Peyer's patch (tissue), 4 donors: ENCODE data around the gene TCF21. TPM values are rescaled to one million over a fixed set of nuclear protein-coding genes. Genes with fewer than 3 reads are reported as not detected.

Source experiments
- DNase-seq, 3 donors: peaks; one replicate each; pipeline ENCODE4 v3.0.0-alpha.2; 2017 to 2019
- H3K27ac ChIP-seq, 4 donors: fragments of 200-600 bp; sonication (generic); one replicate each; pipeline ENCODE4 v1.5.1; 2016 to 2019
- H3K27me3 ChIP-seq, 2 donors: fragments of 200-600 bp; sonication (generic); one replicate each; pipeline ENCODE4 v1.5.1; 2019
- H3K36me3 ChIP-seq, 3 donors: fragments of 200-600 bp; sonication (generic); one replicate each; pipeline ENCODE4 v1.5.1; 2016 to 2019
- H3K4me1 ChIP-seq, 4 donors: fragments of 200-600 bp; sonication (generic); one replicate each; pipeline ENCODE4 v1.5.1; 2016 to 2019
- H3K4me3 ChIP-seq, 4 donors: fragments of 200-600 bp; sonication (generic); 1 replicate in 3 of 4; 2 replicates in 1 of 4; pipeline ENCODE4 v1.5.1; 2016 to 2019; ENCODE audit warnings: mild to moderate bottlenecking in 1 of 4
- H3K9me3 ChIP-seq, 4 donors: fragments of 200-600 bp; sonication (generic); one replicate each; pipeline ENCODE4 v1.5.1; 2016 to 2019; ENCODE audit warnings: mild to moderate bottlenecking in 1 of 4
- POLR2A ChIP-seq, 2 donors: fragments of 450-650 bp; IDR thresholded peaks; one replicate each; pipeline ENCODE4 v1.5.1; 2017; ENCODE audit warnings: antibody characterized with exemption in 2 of 2, mild to moderate bottlenecking in 2 of 2, moderate library complexity in 2 of 2
- total RNA-seq, 4 donors: library from RNA; depleted of rRNA; stranded (reverse); fragments of >200 nt; gene quantifications; one replicate each; pipeline ENCODE4 v1.1.0, GENCODE V29; 2016
- TF ChIP-seq, protein P1 (sequence below), 6 experiments: fragments of 450-650 bp in 4 of 6; fragments of 200-600 bp in 2 of 6; sonication (generic) in 1 of 6; IDR thresholded peaks; one replicate each; pipeline ENCODE4 v1.5.1; 2017 to 2019; ENCODE audit warnings: antibody characterized with exemption in 6 of 6, mild to moderate bottlenecking in 3 of 6, moderate library complexity in 1 of 6

Gene TCF21
- total RNA-seq, 4 donors from 2014 or later = 2.5 to 29.7 (median 4.7) TPM

- H3K9me3 ChIP-seq = no peaks in the 10 kb centered on the region
- peaks cover 0 to 22% (median 2%) of the 10 kb centered on the region in 4 donors for H3K4me1 ChIP-seq
- TF ChIP-seq, protein P1, sequence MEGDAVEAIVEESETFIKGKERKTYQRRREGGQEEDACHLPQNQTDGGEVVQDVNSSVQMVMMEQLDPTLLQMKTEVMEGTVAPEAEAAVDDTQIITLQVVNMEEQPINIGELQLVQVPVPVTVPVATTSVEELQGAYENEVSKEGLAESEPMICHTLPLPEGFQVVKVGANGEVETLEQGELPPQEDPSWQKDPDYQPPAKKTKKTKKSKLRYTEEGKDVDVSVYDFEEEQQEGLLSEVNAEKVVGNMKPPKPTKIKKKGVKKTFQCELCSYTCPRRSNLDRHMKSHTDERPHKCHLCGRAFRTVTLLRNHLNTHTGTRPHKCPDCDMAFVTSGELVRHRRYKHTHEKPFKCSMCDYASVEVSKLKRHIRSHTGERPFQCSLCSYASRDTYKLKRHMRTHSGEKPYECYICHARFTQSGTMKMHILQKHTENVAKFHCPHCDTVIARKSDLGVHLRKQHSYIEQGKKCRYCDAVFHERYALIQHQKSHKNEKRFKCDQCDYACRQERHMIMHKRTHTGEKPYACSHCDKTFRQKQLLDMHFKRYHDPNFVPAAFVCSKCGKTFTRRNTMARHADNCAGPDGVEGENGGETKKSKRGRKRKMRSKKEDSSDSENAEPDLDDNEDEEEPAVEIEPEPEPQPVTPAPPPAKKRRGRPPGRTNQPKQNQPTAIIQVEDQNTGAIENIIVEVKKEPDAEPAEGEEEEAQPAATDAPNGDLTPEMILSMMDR (IDR thresholded peaks at IDR 0.05) = no peak
- TF ChIP-seq POLR2A (IDR thresholded peaks at IDR 0.05) = no peak
- no peaks in the 10 kb centered on the region for H3K36me3 ChIP-seq
- peak overlapping the region; percentile 41 to 56 (median 47) for H3K4me3 ChIP-seq
- peaks cover 0 to 5% of the 10 kb centered on the region in 2 donors for H3K27me3 ChIP-seq
- peak overlapping the region; percentile 58 to 83 (median 74) for H3K27ac ChIP-seq
- DNase-seq = no peak
These were observed 1.8 kb downstream of the TCF21 start for GRCh38 chr6:133890711-133891148.

GRCh38 chr6:133891149-133891926, 2.4 kb downstream of the TCF21 start:
- TF ChIP-seq, protein P1 (IDR thresholded peaks at IDR 0.05) = no peak
- TF ChIP-seq POLR2A (IDR thresholded peaks at IDR 0.05) = no peak
- DNase-seq = peak in 2 of 3 donors; percentile 52 to 68
- Histone ChIP-seq H3K4me3 (peak overlapping the region; percentile 41 to 56 (median 47)), H3K27ac (peak overlapping the region; percentile 58 to 83 (median 74)), H3K9me3 (no peaks in the 10 kb centered on the region), H3K36me3 (no peaks in the 10 kb centered on the region), H3K4me1 (peaks cover 0 to 28% (median 2%) of the 10 kb centered on the region in 4 donors), H3K27me3 (peaks cover 0 to 5% of the 10 kb centered on the region in 2 donors)

- Histone ChIP-seq H3K9me3 (no peaks in the 10 kb centered on the region), H3K36me3 (no peaks in the 10 kb centered on the region), H3K27me3 (peaks cover 0 to 5% of the 10 kb centered on the region in 2 donors), H3K4me3 (peak overlapping the region; percentile 41 to 56 (median 47)), H3K4me1 (peaks cover 0 to 32% (median 2%) of the 10 kb centered on the region in 4 donors), H3K27ac (peak overlapping the region; percentile 46 to 83 (median 74))
- TF ChIP-seq, protein P1 (IDR thresholded peaks at IDR 0.05) = no peak
- no peak for TF ChIP-seq POLR2A (IDR thresholded peaks at IDR 0.05)
- no peak for DNase-seq
These were observed 3.3 kb downstream of the TCF21 start for GRCh38 chr6:133891927-133892812.

GRCh38 chr6:133892813-133893691, 4.1 kb downstream of the TCF21 start:
- Histone ChIP-seq H3K36me3 (no peaks in the 10 kb centered on the region), H3K4me1 (peaks cover 0 to 38% (median 2%) of the 10 kb centered on the region in 4 donors), H3K4me3 (peak overlapping the region in 3 of 4 donors; percentile 12 to 56 (median 34)), H3K9me3 (no peaks in the 10 kb centered on the region), H3K27me3 (peaks cover 0 to 5% of the 10 kb centered on the region in 2 donors), H3K27ac (peak overlapping the region; percentile 46 to 83 (median 57))
- no peak for TF ChIP-seq POLR2A (IDR thresholded peaks at IDR 0.05)
- TF ChIP-seq, protein P1 (IDR thresholded peaks at IDR 0.05) = peak in 1 of 6 experiments; percentile 4
- DNase-seq = peak in 1 of 3 donors; percentile 53
